Adrenal gland (tissue), 5 donors: ENCODE measurements around the gene EVL.

Experiments used
- CTCF ChIP-seq, 6 experiments: fragments of 450-650 bp in 4 of 6; fragments of 200-600 bp in 2 of 6; sonication (generic) in 1 of 6; IDR thresholded peaks; 1 replicate in 5 of 6; 2 replicates in 1 of 6; pipeline versions ENCODE4 v1.5.1 to v1.8.0; 2016 to 2021; ENCODE audit warnings: antibody characterized with exemption in 6 of 6, mild to moderate bottlenecking in 2 of 6, moderate library complexity in 1 of 6
- POLR2A ChIP-seq, 2 donors: fragments of 450-650 bp; IDR thresholded peaks; one replicate each; pipeline ENCODE4 v1.6.1; 2017; ENCODE audit warnings: antibody characterized with exemption in 2 of 2, mild to moderate bottlenecking in 2 of 2, moderate library complexity in 1 of 2
- donor health status: DM: no; HTN: no; CAD: no.

DNA sequence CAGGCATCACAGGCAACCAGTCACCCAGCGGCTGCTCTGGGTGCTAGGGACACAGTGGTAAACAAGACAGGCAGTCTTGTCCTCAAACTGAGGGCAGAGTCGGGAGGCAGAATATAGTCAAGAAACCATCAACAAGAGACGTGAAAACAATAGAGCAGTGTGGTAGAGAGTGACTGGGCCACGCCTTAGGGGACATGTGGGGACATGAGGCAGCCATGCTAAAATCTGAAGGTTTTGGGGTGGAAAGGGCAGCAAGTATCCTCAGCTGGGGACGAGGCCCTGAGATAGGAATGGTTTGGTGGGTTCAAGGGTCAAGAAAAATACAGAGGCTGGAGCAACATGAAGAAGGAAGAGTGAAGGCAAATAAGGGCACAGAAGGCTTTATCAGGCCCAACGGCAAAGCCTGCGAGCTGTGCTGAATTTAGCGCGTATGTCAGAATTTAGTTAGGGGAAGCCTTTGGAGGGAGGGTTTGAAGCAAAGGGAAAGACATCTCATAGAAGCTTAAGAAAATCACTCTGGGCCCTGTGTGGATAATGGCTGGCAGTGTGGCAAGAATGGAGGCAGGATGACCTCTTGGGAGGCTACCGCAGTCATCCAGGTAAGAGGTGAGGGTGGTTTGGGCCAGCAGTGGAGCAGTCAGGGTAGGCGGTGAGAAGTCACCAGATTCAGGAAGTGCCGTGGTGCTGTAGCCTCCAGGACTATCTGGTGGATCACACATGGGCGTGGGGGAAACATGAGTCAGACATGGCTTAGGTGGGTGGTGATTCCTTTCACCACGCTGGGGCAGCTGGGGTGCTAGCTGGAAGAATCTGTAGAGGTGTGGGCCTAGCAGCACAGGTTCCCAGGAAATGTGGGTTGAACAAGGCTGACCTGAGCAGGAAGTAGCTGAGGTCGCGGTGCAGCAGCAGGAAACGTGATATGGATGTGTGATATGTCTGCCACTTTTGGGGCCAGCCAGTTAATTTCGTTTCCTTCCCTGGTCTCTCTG, 3.0 kb downstream of the EVL start:
- no peak for TF ChIP-seq POLR2A (IDR thresholded peaks at IDR 0.05)
- no peak for TF ChIP-seq CTCF (IDR thresholded peaks at IDR 0.05)
